GM10847 (cell line): ENCODE results near the gene SRPK3.

Source experiments
- POLR2A ChIP-seq: IDR thresholded peaks from 2 replicates; pipeline ENCODE4 v1.6.1; 2011; ENCODE audit not compliant: insufficient read length; ENCODE audit errors: extremely low read depth

SRPK3 gene

DNA sequence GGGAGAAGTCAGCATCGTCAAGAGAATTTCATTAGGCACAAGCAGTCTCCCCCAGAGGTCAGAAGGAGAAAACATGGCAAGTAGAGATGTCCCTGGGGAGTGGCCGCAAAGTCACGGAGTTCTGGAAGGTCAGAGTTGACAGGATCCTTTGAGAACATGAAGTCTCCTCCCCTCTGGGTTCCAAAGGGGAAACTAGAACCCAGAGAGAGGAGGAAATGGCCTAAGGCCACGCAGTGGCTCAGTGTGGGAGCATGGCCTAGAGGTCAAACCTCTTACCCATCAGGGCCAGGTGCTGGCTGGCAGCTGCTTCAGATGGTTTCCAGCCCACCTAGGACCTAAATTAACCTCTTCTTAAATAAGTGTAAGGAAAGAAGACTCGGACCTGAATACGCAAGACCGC, 12.4 kb downstream of the SRPK3 start:
- TF ChIP-seq POLR2A, result no peak

GRCh38 chrX:153794018-153794896, 13.4 kb downstream of the SRPK3 start, which contains the start of the genes IDH3G and SSR4:
TSS of gene IDH3G (minus strand) at chrX:153794375. CDS start at chrX:153794326, 49 bp downstream.
TSS of gene SSR4 (plus strand) at chrX:153794668. CDS start at chrX:153794688, 20 bp downstream.
- TF ChIP-seq POLR2A, result peak; percentile 52

DNA sequence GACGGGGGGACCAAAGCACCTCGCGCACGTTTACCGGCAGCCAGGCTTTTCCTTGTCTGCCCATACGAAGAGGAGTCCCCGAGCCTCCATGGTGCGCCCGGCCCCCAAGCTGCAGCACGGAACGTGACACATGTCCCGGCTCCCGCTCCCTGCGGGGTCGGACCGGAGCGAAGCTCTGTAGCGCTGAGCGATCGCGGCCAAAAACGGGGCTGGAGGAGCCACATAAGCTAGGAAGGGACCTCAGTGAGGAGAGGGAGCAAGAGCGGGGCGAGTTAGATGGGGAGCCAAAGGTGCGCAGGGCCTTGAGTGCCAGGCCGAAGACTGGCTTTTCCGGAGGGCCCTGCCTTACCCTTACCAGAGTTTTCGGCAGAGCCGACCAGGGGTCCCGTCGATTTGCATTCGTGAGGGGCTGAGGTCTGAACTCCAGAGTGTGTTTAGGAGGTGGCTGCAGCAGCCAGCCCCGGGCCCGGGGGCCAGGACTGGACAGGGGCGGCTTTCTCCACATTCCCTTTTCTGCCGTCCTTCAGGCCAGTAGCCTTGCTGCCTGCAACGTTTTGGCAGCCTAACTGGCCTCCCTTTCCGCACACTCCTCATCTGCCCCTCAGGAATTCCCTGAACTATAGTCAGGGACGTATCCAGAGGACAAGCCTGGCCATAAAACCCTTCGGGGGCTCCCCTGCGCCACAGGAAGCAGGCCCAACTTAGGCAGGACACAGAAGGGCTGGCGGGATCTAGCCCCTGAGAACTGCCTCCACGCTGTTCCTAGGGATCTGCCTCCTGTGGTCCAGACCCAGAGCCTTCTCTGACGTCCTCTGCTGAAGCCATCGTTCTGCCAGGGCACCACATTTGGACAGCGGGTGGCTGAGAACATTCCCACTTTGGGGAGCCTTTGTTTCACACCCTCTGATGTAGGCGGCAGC, 14.3 kb downstream of the SRPK3 start:
- no peak for TF ChIP-seq POLR2A

DNA sequence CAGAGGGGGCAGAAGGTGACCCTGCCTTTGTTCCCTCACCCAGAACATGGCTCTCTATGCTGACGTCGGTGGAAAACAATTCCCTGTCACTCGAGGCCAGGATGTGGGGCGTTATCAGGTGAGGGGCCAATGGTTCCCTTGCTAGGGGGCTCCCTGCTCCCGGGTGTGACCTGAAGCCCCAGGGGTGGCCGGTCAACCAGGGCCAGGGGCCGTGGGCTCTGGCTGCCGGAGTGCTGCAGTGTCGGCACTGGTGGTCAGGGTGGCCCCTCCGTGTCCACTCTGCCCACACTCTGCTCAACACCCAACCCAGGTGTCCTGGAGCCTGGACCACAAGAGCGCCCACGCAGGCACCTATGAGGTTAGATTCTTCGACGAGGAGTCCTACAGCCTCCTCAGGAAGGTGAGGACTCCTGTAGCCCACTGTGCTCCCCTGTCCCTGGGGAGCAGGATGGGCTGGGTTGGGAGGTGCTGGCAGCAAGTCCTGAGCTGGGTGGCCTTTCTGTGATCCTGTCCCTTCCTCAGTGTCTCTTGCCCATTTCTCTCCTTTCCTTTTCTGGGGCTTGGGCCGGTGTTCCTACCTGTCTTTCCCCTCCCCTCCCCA, 16.7 kb downstream of the SRPK3 start:
- no peak for TF ChIP-seq POLR2A

DNA sequence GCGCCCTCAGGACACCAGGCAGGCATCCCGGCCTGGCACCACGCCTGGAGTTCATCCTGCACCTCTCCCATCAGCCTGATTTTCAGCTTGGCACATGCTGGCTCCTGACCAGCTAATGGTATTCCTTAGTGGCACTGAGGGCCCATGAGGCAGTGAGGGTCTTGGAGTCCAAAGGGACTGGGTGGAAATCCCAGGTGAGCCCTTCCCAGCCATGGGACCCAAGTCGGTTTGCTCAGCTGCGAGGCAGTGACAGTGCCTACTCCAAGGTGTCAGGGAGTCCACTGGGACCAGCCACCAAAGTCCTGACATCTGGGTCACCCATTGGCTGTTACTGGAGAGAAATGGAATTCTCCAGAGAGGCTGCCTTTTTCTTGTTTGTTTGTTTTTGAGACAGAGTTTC, 18.5 kb downstream of the SRPK3 start:
- no peak for TF ChIP-seq POLR2A

- no peak for TF ChIP-seq POLR2A
Observed at GRCh38 chrX:153800177-153800722, 19.4 kb downstream of the SRPK3 start.

DNA sequence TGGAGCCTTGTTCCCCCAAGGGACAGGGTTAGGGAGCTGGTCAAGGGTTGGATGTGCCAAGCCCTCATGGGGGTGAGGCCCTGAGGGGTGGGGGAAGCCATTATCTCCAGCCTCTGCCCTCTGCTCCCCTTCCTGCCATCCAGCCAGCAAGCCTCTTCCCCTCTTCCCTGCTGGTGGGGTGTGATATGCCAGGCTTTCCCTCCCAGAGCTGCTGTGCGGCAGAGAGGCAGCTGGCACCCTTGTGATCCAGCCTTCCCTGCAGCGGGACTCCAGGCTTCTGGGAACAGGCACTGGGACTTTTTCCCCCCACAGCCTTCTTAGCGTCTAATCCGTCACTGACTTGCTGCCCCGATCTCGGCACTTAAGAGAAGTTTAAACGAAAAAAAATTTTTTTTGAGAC, 19.9 kb downstream of the SRPK3 start:
- TF ChIP-seq POLR2A, result no peak

DNA sequence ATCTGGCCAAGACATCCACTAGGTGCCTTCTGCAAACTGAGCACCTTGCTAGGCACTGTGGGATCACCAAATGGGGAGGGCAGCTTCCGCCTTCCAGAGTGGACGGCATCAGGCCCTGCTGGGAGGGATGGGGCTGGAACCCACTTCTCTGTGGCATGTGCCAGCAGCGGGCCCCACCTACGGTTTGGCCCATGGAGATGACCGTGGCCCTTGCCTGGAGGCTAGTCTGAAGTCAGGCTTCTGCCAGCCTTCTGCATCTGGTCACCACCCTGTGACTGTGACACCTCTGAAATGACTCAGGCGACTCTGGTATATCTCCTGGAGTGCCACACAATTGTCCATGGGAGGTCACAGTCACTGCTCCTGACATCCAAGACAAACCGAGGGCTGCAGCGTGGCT, 20.8 kb downstream of the SRPK3 start:
- no peak for TF ChIP-seq POLR2A

- TF ChIP-seq POLR2A, result no peak
Observed at GRCh38 chrX:153802513-153803045, 21.7 kb downstream of the SRPK3 start.

- no peak for TF ChIP-seq POLR2A
Observed at GRCh38 chrX:153803211-153804099, 22.6 kb downstream of the SRPK3 start.

DNA sequence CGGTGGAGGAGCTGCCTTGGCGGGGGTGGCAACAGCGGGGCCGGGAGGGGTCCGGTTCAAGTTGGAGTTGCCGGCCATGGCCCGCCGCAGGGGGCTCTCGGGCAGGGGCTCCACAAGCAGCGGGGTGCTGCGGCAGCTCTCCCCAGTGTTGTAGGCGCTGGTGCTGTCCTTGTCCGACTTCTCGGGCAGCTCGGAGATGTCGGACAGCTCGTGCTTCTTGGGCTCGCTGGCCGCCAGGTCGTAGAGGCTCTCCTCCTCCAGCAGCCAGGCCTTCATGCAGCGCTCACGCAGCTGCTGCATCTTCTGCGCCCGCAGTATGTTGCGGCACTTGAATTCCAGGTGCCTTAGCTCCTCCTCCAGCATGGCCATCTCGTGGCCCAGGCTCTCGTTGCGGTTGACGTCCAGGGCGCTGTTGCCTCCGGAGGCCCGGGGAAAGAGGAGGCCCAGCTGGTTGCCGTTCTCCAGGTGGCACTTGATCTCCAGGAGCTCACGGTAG, 23.3 kb downstream of the SRPK3 start:
- no peak for TF ChIP-seq POLR2A

- no peak for TF ChIP-seq POLR2A
Observed at GRCh38 chrX:153804621-153805020, 23.8 kb downstream of the SRPK3 start.

DNA sequence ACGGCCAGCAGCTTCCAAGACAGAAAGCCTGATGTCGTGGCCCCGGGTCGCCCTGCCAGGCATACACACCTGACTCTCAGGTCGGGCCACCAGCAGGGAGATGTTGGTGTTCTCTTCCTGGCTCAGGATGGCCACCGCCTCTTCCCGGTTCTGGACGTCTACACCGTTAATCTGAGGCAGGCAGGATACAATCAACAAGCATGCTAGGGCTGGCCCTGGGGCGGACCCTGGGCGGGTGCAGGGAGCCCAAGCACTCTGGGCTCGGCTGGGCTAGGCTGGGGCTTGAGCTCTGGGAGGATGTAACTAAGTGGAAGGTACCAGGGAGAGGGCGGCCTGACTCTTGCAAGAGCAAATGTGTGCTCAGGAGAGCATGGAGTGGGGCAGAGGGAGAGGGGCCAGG, 24.6 kb downstream of the SRPK3 start:
- TF ChIP-seq POLR2A, result no peak

GRCh38 chrX:153806999-153807575, 26.2 kb downstream of the SRPK3 start:
- TF ChIP-seq POLR2A, result no peak

GRCh38 chrX:153807976-153808375, 27.1 kb downstream of the SRPK3 start:
- no peak for TF ChIP-seq POLR2A
